A673 (cell line): Measurements from ENCODE around the gene INPP4B. TPM values are rescaled to one million over a fixed set of nuclear protein-coding genes. Genes with fewer than 3 reads are reported as not detected.

Source experiments
- BruUV-seq: library from RNA; stranded (reverse); fragments of 400-500 nt; replicated peaks from 2 replicates; lab custom pipeline; 2021; lab: Mats Ljungman, UMichigan
- CTCF ChIA-PET: fragments of 300-600 bp; sonication (Branson Sonifier 250); formaldehyde crosslinking; loops from one replicate; lab custom pipeline; 2022; ENCODE audit warnings: antibody characterized with exemption; lab: Charles Lee
- POLR2A ChIA-PET: fragments of 300-600 bp; sonication (Branson Sonifier 250); formaldehyde crosslinking; loops from one replicate; lab custom pipeline; 2022; ENCODE audit warnings: antibody characterized with exemption; ENCODE audit not compliant: low non-redundant PET; lab: Charles Lee
- DNase-seq: peaks from one replicate; pipeline ENCODE4 v3.0.0-alpha.2; 2015; ENCODE audit warnings: low spot score
- H3K27ac ChIP-seq: fragments of 200-600 bp; sonication (generic); 2 replicates; pipeline ENCODE4 v1.5.1; 2016; ENCODE audit warnings: mixed run types, low read depth, mild to moderate bottlenecking, mixed read lengths, antibody characterized with exemption, low read length; ENCODE audit not compliant: poor library complexity, severe bottlenecking
- H3K27me3 ChIP-seq: fragments of 200-600 bp; sonication (generic); replicated peaks from 2 replicates; pipeline ENCODE4 v1.6.1; 2017; ENCODE audit warnings: mixed run types, low read depth, mild to moderate bottlenecking, mixed read lengths, antibody characterized with exemption, low read length; ENCODE audit not compliant: insufficient read depth, poor library complexity
- H3K36me3 ChIP-seq: fragments of 200-600 bp; sonication (generic); 2 replicates; pipeline ENCODE4 v1.6.1; 2016; ENCODE audit warnings: mixed run types, mild to moderate bottlenecking, mixed read lengths, antibody characterized with exemption, low read length; ENCODE audit not compliant: insufficient read depth, poor library complexity, severe bottlenecking
- H3K4me1 ChIP-seq: fragments of 200-600 bp; sonication (generic); 2 replicates; pipeline ENCODE4 v1.6.1; 2017; ENCODE audit warnings: mixed run types, mild to moderate bottlenecking, mixed read lengths, antibody characterized with exemption, low read length; ENCODE audit not compliant: insufficient read depth, poor library complexity, severe bottlenecking
- H3K4me3 ChIP-seq: fragments of 200-600 bp; sonication (generic); 2 replicates; pipeline ENCODE4 v1.5.1; 2016; ENCODE audit warnings: low read depth, mixed run types, mild to moderate bottlenecking, mixed read lengths, low read length; ENCODE audit not compliant: poor library complexity, severe bottlenecking
- H3K9me3 ChIP-seq: fragments of 200-600 bp; sonication (generic); 2 replicates; pipeline ENCODE4 v1.6.1; 2016; ENCODE audit warnings: mixed run types, low read depth, mild to moderate bottlenecking, mixed read lengths, antibody characterized with exemption, low read length; ENCODE audit not compliant: poor library complexity, severe bottlenecking
- CTCF ChIP-seq: fragments of 300-800, 200-600 bp; sonication (generic); conservative IDR thresholded peaks from 2 replicates; pipeline ENCODE4 v1.5.1; 2017; ENCODE audit warnings: low read depth, mild to moderate bottlenecking, antibody characterized with exemption, low read length, moderate library complexity, mixed read lengths
- EZH2 ChIP-seq: fragments of 200-600 bp; sonication (generic); IDR thresholded peaks from 2 replicates; pipeline ENCODE4 v1.6.1; 2017; ENCODE audit warnings: borderline replicate concordance, low read depth, mild to moderate bottlenecking, mixed read lengths, antibody characterized with exemption, low read length; ENCODE audit not compliant: poor library complexity, severe bottlenecking
- intact Hi-C: fragments of 100-400 bp; cut with micrococcal nuclease; formaldehyde crosslinking; loops from one replicate; pipeline ENCODE4 v1.10.0; 2022; ENCODE audit not compliant: unreplicated experiment
- total RNA-seq: library from RNA; stranded (reverse); gene quantifications from 2 replicates; pipeline ENCODE4 v1.2.3, GENCODE V29; 2021

Gene INPP4B
- total RNA-seq, 1 experiment from 2014 or later: 13.1 TPM

- H3K27ac ChIP-seq: peak overlapping the region; percentile 62
- peak; percentile 89 for DNase-seq
- POLR2A ChIA-PET: no interaction called here
- TF ChIP-seq CTCF: no peak
- TF ChIP-seq EZH2: no peak
- H3K27me3 ChIP-seq: no peaks in the 10 kb centered on the region
- intact Hi-C loops: no loop called here
- CTCF ChIA-PET: interaction anchor here (0.7 kb wide), 1 partner anchor 39 kb away, joined by 3 read pairs; no protein-coding TSS in a partner anchor
- peaks cover 48% of the 10 kb centered on the region for H3K4me1 ChIP-seq
- no peaks in the 10 kb centered on the region for H3K9me3 ChIP-seq
- no peaks in the 10 kb centered on the region for H3K36me3 ChIP-seq
- BruUV-seq: no TSS peak
- no peak overlapping the region for H3K4me3 ChIP-seq
These were observed 422.2 kb downstream of the INPP4B start for GRCh38 chr4:142423861-142424260.

- H3K27me3 ChIP-seq: no peaks in the 10 kb centered on the region
- BruUV-seq: no TSS peak
- DNase-seq: no peak
- intact Hi-C loops: no loop called here
- TF ChIP-seq CTCF: no peak
- no peak for TF ChIP-seq EZH2
- POLR2A ChIA-PET: no interaction called here
- H3K9me3 ChIP-seq: no peaks in the 10 kb centered on the region
- no peak overlapping the region for H3K27ac ChIP-seq
- H3K36me3 ChIP-seq: no peaks in the 10 kb centered on the region
- peaks cover 62% of the 10 kb centered on the region for H3K4me1 ChIP-seq
- CTCF ChIA-PET: no interaction called here
- no peak overlapping the region for H3K4me3 ChIP-seq
These were observed 425.6 kb downstream of the INPP4B start for GRCh38 chr4:142420311-142421095.

- Histone ChIP-seq H3K4me1 (peaks cover 57% of the 10 kb centered on the region), H3K4me3 (no peak overlapping the region), H3K9me3 (no peaks in the 10 kb centered on the region), H3K27me3 (no peaks in the 10 kb centered on the region), H3K27ac (no peak overlapping the region), H3K36me3 (no peaks in the 10 kb centered on the region)
- no peak for TF ChIP-seq EZH2
- TF ChIP-seq CTCF: no peak
- ChIA-PET CTCF (no interaction called here), POLR2A (no interaction called here)
- DNase-seq: no peak
- intact Hi-C loops: no loop called here
- BruUV-seq: no TSS peak
These were observed 426.4 kb downstream of the INPP4B start for GRCh38 chr4:142419712-142420111.
